ENCODE data around the gene GDI2.

DNA sequence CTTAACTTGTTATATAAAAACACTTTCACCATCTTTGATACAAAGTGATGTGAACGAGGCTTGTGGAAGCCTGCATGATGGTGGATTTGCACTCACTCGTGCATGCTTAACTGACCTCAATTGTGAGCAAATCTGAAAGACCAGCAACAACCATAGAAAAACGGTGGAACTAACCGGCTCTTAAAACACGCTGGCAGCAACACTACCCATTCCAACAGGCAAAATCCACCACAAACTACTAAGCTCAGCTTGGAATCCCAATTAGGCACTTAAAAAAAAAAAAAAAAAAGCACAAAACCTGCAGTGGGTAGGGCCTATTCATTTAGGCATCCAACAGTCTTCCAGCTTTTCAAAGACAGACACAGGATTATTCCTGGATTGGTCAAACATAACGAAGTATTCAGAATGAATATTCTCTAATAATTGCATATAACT lies 1.8 kb downstream of the GDI2 start:
- no peak for TF ChIP-seq POLR2AphosphoS5 (IDR thresholded peaks at IDR 0.05)
- TF ChIP-seq, protein P1, sequence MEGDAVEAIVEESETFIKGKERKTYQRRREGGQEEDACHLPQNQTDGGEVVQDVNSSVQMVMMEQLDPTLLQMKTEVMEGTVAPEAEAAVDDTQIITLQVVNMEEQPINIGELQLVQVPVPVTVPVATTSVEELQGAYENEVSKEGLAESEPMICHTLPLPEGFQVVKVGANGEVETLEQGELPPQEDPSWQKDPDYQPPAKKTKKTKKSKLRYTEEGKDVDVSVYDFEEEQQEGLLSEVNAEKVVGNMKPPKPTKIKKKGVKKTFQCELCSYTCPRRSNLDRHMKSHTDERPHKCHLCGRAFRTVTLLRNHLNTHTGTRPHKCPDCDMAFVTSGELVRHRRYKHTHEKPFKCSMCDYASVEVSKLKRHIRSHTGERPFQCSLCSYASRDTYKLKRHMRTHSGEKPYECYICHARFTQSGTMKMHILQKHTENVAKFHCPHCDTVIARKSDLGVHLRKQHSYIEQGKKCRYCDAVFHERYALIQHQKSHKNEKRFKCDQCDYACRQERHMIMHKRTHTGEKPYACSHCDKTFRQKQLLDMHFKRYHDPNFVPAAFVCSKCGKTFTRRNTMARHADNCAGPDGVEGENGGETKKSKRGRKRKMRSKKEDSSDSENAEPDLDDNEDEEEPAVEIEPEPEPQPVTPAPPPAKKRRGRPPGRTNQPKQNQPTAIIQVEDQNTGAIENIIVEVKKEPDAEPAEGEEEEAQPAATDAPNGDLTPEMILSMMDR (IDR thresholded peaks at IDR 0.05 in 8 of 11, conservative IDR thresholded peaks at IDR 0.05 in 3 of 11), result no peak
- TF ChIP-seq POLR2A (IDR thresholded peaks at IDR 0.05), result no peak

All from spleen (tissue), 7 donors.